GM21786 (cell line): ENCODE measurements around the gene ITPRIPL1.

Experiments
- ATAC-seq: cut with Tn5 transposase; IDR thresholded peaks from one replicate; pipeline ENCODE4 v1.9.1; 2021; ENCODE audit not compliant: unreplicated experiment

Gene ITPRIPL1

GRCh38 chr2:96353606-96354101, 28.5 kb downstream of the ITPRIPL1 start:
- ATAC-seq = no peak

- no peak for ATAC-seq
Observed at GRCh38 chr2:96354492-96354891, 29.4 kb downstream of the ITPRIPL1 start.

- ATAC-seq = no peak
Observed at GRCh38 chr2:96356889-96357288, 31.8 kb downstream of the ITPRIPL1 start.

DNA sequence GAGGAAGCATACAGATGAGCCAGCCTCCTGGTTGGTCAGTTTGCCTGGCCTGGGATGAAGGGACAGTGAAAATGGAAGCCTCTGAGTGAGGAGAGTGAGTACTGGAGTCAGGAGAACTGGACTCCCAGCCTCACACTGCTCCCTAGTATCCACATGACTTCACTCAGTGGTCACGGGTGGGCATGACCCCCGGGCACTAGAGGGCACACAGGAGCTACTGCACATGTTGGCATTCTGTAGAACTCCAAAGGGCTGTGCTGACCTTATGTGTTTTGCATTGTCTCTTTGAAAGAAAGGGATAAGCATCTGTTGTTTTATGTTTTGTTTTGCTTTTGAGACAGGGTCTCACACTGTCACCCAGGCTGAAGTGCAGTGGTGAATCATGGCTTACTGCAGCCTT, 34.2 kb downstream of the ITPRIPL1 start:
- no peak for ATAC-seq

DNA sequence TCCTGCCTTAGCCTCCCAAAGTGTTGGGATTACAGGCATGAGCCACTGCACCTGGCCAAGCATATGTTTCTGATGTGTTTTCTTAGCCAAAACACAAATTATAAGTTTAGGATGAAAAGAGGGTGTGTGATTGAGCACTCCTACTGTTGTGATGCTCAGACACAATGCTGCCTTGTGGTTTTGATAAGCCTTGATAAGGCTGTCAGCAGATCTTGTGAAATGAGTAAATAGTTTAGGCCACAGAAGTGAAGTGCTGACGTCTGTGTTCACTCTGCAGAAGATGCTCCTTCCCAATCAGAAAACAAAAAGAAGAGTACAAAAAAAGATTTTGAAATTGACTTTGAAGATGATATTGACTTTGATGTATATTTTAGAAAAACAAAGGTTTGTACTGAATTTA, 34.7 kb downstream of the ITPRIPL1 start:
- no peak for ATAC-seq

DNA sequence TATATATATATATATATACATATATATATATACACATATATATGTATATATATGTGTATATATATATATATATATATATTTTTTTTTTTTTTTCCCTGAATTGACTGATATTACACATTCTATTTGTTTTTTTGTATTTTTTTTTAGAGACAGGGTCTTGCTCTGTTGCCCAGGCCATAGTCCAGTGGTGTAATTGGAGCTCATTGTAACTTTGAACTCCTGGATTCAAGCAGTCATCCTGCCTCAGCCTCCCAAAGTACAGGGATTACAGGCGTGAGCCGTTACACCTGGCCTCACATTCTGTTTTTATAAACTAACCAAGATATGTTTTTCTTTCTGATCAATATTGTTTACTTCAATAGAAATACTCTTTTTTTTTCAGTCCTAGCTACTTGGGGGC, 36.6 kb downstream of the ITPRIPL1 start:
- no peak for ATAC-seq

- ATAC-seq = no peak
Observed at GRCh38 chr2:96369186-96369585, 44.1 kb downstream of the ITPRIPL1 start.

GRCh38 chr2:96374211-96374951, 49.3 kb downstream of the ITPRIPL1 start:
- no peak for ATAC-seq
